NCI-H446 (cell line): ENCODE data around the gene MAPT.

Experiments used
- DNase-seq, 2 experiments: peaks; one replicate each; lab custom pipeline; 2025; lab: John Stamatoyannopoulos, UW

Gene MAPT

GRCh38 chr17:46028981-46029565, 134.7 kb downstream of the MAPT start:
- no peak for DNase-seq

- no peak for DNase-seq
Measured at GRCh38 chr17:46029627-46030026, 135.3 kb downstream of the MAPT start.

GRCh38 chr17:46030752-46031151, 136.4 kb downstream of the MAPT start:
- DNase-seq = no peak

- DNase-seq = no peak
Measured at GRCh38 chr17:46031440-46031839, 137.1 kb downstream of the MAPT start.

GRCh38 chr17:46031920-46032319, 137.6 kb downstream of the MAPT start:
- DNase-seq = no peak

- no peak for DNase-seq
Measured at GRCh38 chr17:46032909-46033308, 138.6 kb downstream of the MAPT start.

- no peak for DNase-seq
Measured at GRCh38 chr17:46033392-46033791, 139.0 kb downstream of the MAPT start.

GRCh38 chr17:46035112-46035818, 140.9 kb downstream of the MAPT start:
- no peak for DNase-seq

GRCh38 chr17:46036491-46036890, 142.1 kb downstream of the MAPT start:
- DNase-seq = no peak

- no peak for DNase-seq
Measured at GRCh38 chr17:46037722-46038255, 143.4 kb downstream of the MAPT start.

- no peak for DNase-seq
Measured at GRCh38 chr17:46038414-46038813, 144.1 kb downstream of the MAPT start.

- no peak for DNase-seq
Measured at GRCh38 chr17:46038937-46039336, 144.6 kb downstream of the MAPT start.

GRCh38 chr17:46039592-46040186, 145.3 kb downstream of the MAPT start:
- DNase-seq = no peak

GRCh38 chr17:46042246-46042645, 147.9 kb downstream of the MAPT start:
- DNase-seq = no peak

- no peak for DNase-seq
Measured at GRCh38 chr17:46042925-46043324, 148.6 kb downstream of the MAPT start.

GRCh38 chr17:46043606-46044005, 149.3 kb downstream of the MAPT start:
- no peak for DNase-seq

GRCh38 chr17:46044286-46044928, 150.1 kb downstream of the MAPT start:
- peak; percentile 51 to 74 for DNase-seq

GRCh38 chr17:46044989-46045388, 150.6 kb downstream of the MAPT start:
- no peak for DNase-seq

GRCh38 chr17:46045639-46046038, 151.3 kb downstream of the MAPT start:
- no peak for DNase-seq

GRCh38 chr17:46046957-46047356, 152.6 kb downstream of the MAPT start:
- no peak for DNase-seq

- no peak for DNase-seq
Measured at GRCh38 chr17:46047398-46047797, 153.0 kb downstream of the MAPT start.

- no peak for DNase-seq
Measured at GRCh38 chr17:46047856-46048255, 153.5 kb downstream of the MAPT start.

- no peak for DNase-seq
Measured at GRCh38 chr17:46049656-46050055, 155.3 kb downstream of the MAPT start.
